Astrocyte (in vitro differentiated cells and primary cell): ENCODE measurements around the gene C15orf39. TPM values are rescaled to one million over a fixed set of nuclear protein-coding genes. Genes with fewer than 3 reads are reported as not detected.

Source experiments
- DNase-seq: peaks from one replicate; pipeline ENCODE4 v3.0.0-alpha.2; 2010; ENCODE audit warnings: low read depth
- FAIRE-seq: peaks from 2 replicates; lab custom pipeline; 2011; peaks lifted over from hg19 to GRCh38; lab: Jason Lieb, UNC
- H2AFZ ChIP-seq: 2 replicates; pipeline ENCODE4 v1.6.0; 2012; ENCODE audit warnings: low read depth, low read length, inconsistent platforms
- H3K27ac ChIP-seq: 2 replicates; pipeline ENCODE4 v1.5.1; 2011; ENCODE audit warnings: low read depth, low read length, inconsistent platforms
- H3K27me3 ChIP-seq: 2 replicates; pipeline ENCODE4 v1.6.0; 2011; ENCODE audit warnings: low read length, inconsistent platforms; ENCODE audit not compliant: insufficient read depth
- H3K36me3 ChIP-seq: 2 replicates; pipeline ENCODE4 v1.5.1; 2011; ENCODE audit warnings: low read length, inconsistent platforms; ENCODE audit not compliant: insufficient read depth
- H3K4me1 ChIP-seq: 2 replicates; pipeline ENCODE4 v1.5.1; 2011; ENCODE audit warnings: low read length, inconsistent platforms; ENCODE audit not compliant: insufficient read depth
- H3K4me2 ChIP-seq: 2 replicates; pipeline ENCODE4 v1.6.0; 2012; ENCODE audit warnings: low read length, inconsistent platforms
- H3K4me3 ChIP-seq: 2 replicates; pipeline ENCODE4 v1.5.1; 2011; ENCODE audit warnings: low read depth, mild to moderate bottlenecking, low read length, inconsistent platforms; ENCODE audit not compliant: insufficient read depth
- H3K79me2 ChIP-seq: 2 replicates; pipeline ENCODE4 v1.6.0; 2012; ENCODE audit warnings: mild to moderate bottlenecking, low read length, inconsistent platforms; ENCODE audit not compliant: insufficient read depth
- H3K9ac ChIP-seq: 2 replicates; pipeline ENCODE4 v1.6.0; 2012; ENCODE audit warnings: mild to moderate bottlenecking, low read length, inconsistent platforms
- H3K9me3 ChIP-seq: 2 replicates; pipeline ENCODE4 v1.5.1; 2012; ENCODE audit warnings: low read depth, mild to moderate bottlenecking, low read length, inconsistent platforms; ENCODE audit not compliant: insufficient read depth
- H4K20me1 ChIP-seq: 2 replicates; pipeline ENCODE4 v1.6.0; 2012; ENCODE audit warnings: low read length, inconsistent platforms; ENCODE audit not compliant: insufficient read depth
- H3K27ac Mint-ChIP-seq: one replicate; pipeline ENCODE4 v1.8.0; 2021; ENCODE audit warnings: mild to moderate bottlenecking, mixed read lengths; ENCODE audit not compliant: unreplicated experiment
- H3K27me3 Mint-ChIP-seq: one replicate; pipeline ENCODE4 v1.8.0; 2021; ENCODE audit warnings: low read depth, mixed read lengths; ENCODE audit not compliant: unreplicated experiment
- H3K36me3 Mint-ChIP-seq: one replicate; pipeline ENCODE4 v1.8.0; 2021; ENCODE audit warnings: low read depth, mixed read lengths; ENCODE audit not compliant: unreplicated experiment
- H3K4me1 Mint-ChIP-seq: one replicate; pipeline ENCODE4 v1.8.0; 2021; ENCODE audit warnings: low read depth, mixed read lengths; ENCODE audit not compliant: unreplicated experiment
- H3K4me3 Mint-ChIP-seq: one replicate; pipeline ENCODE4 v1.8.0; 2021; ENCODE audit warnings: mild to moderate bottlenecking, moderate library complexity, mixed read lengths; ENCODE audit not compliant: unreplicated experiment
- H3K9me3 Mint-ChIP-seq: one replicate; pipeline ENCODE4 v1.8.0; 2021; ENCODE audit warnings: mild to moderate bottlenecking, mixed read lengths; ENCODE audit not compliant: unreplicated experiment
- CTCF ChIP-seq: IDR thresholded peaks from 2 replicates; pipeline ENCODE4 v1.5.1; 2011; ENCODE audit warnings: low read depth, mild to moderate bottlenecking, inconsistent platforms, low read length, moderate library complexity; ENCODE audit not compliant: insufficient read depth
- EZH2 ChIP-seq: IDR thresholded peaks from 2 replicates; pipeline ENCODE4 v1.6.1; 2012; ENCODE audit warnings: mild to moderate bottlenecking, low read length, inconsistent platforms; ENCODE audit not compliant: insufficient read depth
- total RNA-seq: library from RNA; stranded (reverse); gene quantifications from 2 replicates; pipeline ENCODE4 v1.2.1, GENCODE V29; 2021

The C15orf39 gene
- total RNA-seq, 1 donor from 2014 or later: 21.8 TPM

GRCh38 chr15:75203908-75204263 is 2.2 kb downstream of the C15orf39 start:
- Mint-ChIP-seq H3K4me1 (peaks cover 26% of the 10 kb centered on the region), H3K36me3 (no peaks in the 10 kb centered on the region), H3K4me3 (peak overlapping the region; percentile 90), H3K9me3 (no peaks in the 10 kb centered on the region), H3K27ac (no peak overlapping the region), H3K27me3 (peaks cover 9% of the 10 kb centered on the region)
- Histone ChIP-seq H3K27me3 (peaks cover 20% of the 10 kb centered on the region), H3K79me2 (peaks cover 53% of the 10 kb centered on the region), H3K4me3 (no peak overlapping the region), H3K36me3 (no peaks in the 10 kb centered on the region), H3K9me3 (no peaks in the 10 kb centered on the region), H4K20me1 (peaks cover 67% of the 10 kb centered on the region), H2AFZ (no peak overlapping the region), H3K4me1 (peaks cover 19% of the 10 kb centered on the region), H3K4me2 (peak overlapping the region; percentile 98), H3K27ac (no peak overlapping the region), H3K9ac (no peak overlapping the region)
- DNase-seq: no peak
- TF ChIP-seq EZH2 (no peak), CTCF (no peak)
- no peak for FAIRE-seq

- Histone ChIP-seq H3K27me3 (peaks cover 14% of the 10 kb centered on the region), H3K4me3 (no peak overlapping the region), H3K9me3 (no peaks in the 10 kb centered on the region), H3K79me2 (peaks cover 59% of the 10 kb centered on the region), H3K27ac (no peak overlapping the region), H4K20me1 (peaks cover 73% of the 10 kb centered on the region), H2AFZ (no peak overlapping the region), H3K9ac (no peak overlapping the region), H3K36me3 (peaks cover 4% of the 10 kb centered on the region), H3K4me2 (peak overlapping the region; percentile 53), H3K4me1 (peaks cover 19% of the 10 kb centered on the region)
- H3K36me3 Mint-ChIP-seq: peaks cover 3% of the 10 kb centered on the region
- peak overlapping the region; percentile 47 for H3K27ac Mint-ChIP-seq
- peaks cover 22% of the 10 kb centered on the region for H3K4me1 Mint-ChIP-seq
- H3K4me3 Mint-ChIP-seq: peak overlapping the region; percentile 79
- FAIRE-seq: no peak
- peak; percentile 64 for DNase-seq
- peaks cover 3% of the 10 kb centered on the region for H3K27me3 Mint-ChIP-seq
- no peaks in the 10 kb centered on the region for H3K9me3 Mint-ChIP-seq
- TF ChIP-seq CTCF (peak; percentile 82), EZH2 (no peak)
Observed at GRCh38 chr15:75204340-75205063, 2.8 kb downstream of the C15orf39 start.

GRCh38 chr15:75205064-75205395 is 3.3 kb downstream of the C15orf39 start:
- H3K4me2 ChIP-seq: peak overlapping the region; percentile 53
- H3K4me3 ChIP-seq: no peak overlapping the region
- H4K20me1 ChIP-seq: peaks cover 78% of the 10 kb centered on the region
- Mint-ChIP-seq H3K4me1 (peaks cover 19% of the 10 kb centered on the region), H3K36me3 (peaks cover 3% of the 10 kb centered on the region), H3K9me3 (no peaks in the 10 kb centered on the region), H3K4me3 (peak overlapping the region; percentile 79), H3K27me3 (no peaks in the 10 kb centered on the region), H3K27ac (peak overlapping the region; percentile 41)
- peaks cover 9% of the 10 kb centered on the region for H3K27me3 ChIP-seq
- no peak overlapping the region for H3K9ac ChIP-seq
- H3K36me3 ChIP-seq: peaks cover 4% of the 10 kb centered on the region
- FAIRE-seq (no peak), DNase-seq (no peak)
- H2AFZ ChIP-seq: no peak overlapping the region
- no peaks in the 10 kb centered on the region for H3K9me3 ChIP-seq
- TF ChIP-seq EZH2 (no peak), CTCF (no peak)
- H3K4me1 ChIP-seq: peaks cover 19% of the 10 kb centered on the region
- H3K79me2 ChIP-seq: peaks cover 63% of the 10 kb centered on the region
- H3K27ac ChIP-seq: no peak overlapping the region
